Type B pancreatic cell (in vitro differentiated cells): ENCODE data around the gene PSPN. TPM values are rescaled to one million over a fixed set of nuclear protein-coding genes. Genes with fewer than 3 reads are reported as not detected.
A peak's percentile ranks its signal among the peaks of the same experiment; 100 is the strongest.

Source experiments
- DNase-seq: peaks from one replicate; pipeline ENCODE4 v3.0.0; 2021; ENCODE audit warnings: mixed read lengths; ENCODE audit not compliant: unreplicated experiment; ENCODE audit errors: extremely low spot score
- H3K27ac Mint-ChIP-seq: 2 replicates; pipeline ENCODE4 v1.8.0; 2021; ENCODE audit warnings: mild to moderate bottlenecking, mixed read lengths
- H3K27me3 Mint-ChIP-seq: 2 replicates; pipeline ENCODE4 v1.8.0; 2021; ENCODE audit warnings: mixed read lengths
- H3K36me3 Mint-ChIP-seq: 2 replicates; pipeline ENCODE4 v1.8.0; 2021; ENCODE audit warnings: mixed read lengths
- H3K4me1 Mint-ChIP-seq: one replicate; pipeline ENCODE4 v1.8.0; 2021; ENCODE audit warnings: mixed read lengths; ENCODE audit not compliant: unreplicated experiment
- H3K4me3 Mint-ChIP-seq: 2 replicates; pipeline ENCODE4 v1.8.0; 2021; ENCODE audit warnings: mild to moderate bottlenecking, mixed read lengths
- H3K9me3 Mint-ChIP-seq: 2 replicates; pipeline ENCODE4 v1.8.0; 2021; ENCODE audit warnings: mixed read lengths
- CTCF ChIP-seq: fragments of 200-600 bp; sonication (generic); conservative IDR thresholded peaks from 2 replicates; pipeline ENCODE4 v1.5.0; 2021; ENCODE audit warnings: antibody characterized with exemption, mild to moderate bottlenecking
- total RNA-seq: library from RNA; stranded (reverse); gene quantifications from 2 replicates; pipeline ENCODE4 v1.2.1, GENCODE V29; 2021; ENCODE audit warnings: low replicate concordance

PSPN gene
- total RNA-seq, 1 donor from 2014 or later: 4.8 TPM

GRCh38 chr19:6394831-6395230 is 19.1 kb upstream of the PSPN start:
- H3K27me3 Mint-ChIP-seq: no peaks in the 10 kb centered on the region
- DNase-seq: no peak
- H3K4me3 Mint-ChIP-seq: peak overlapping the region; percentile 77
- H3K27ac Mint-ChIP-seq: peak overlapping the region; percentile 94
- peaks cover 8% of the 10 kb centered on the region for H3K36me3 Mint-ChIP-seq
- TF ChIP-seq CTCF: no peak
- H3K9me3 Mint-ChIP-seq: no peaks in the 10 kb centered on the region
- peaks cover 17% of the 10 kb centered on the region for H3K4me1 Mint-ChIP-seq

GRCh38 chr19:6393983-6394412 is 18.3 kb upstream of the PSPN start:
- DNase-seq: no peak
- H3K27me3 Mint-ChIP-seq: no peaks in the 10 kb centered on the region
- H3K4me3 Mint-ChIP-seq: peak overlapping the region; percentile 96
- peaks cover 17% of the 10 kb centered on the region for H3K4me1 Mint-ChIP-seq
- H3K36me3 Mint-ChIP-seq: peaks cover 8% of the 10 kb centered on the region
- no peak for TF ChIP-seq CTCF
- H3K9me3 Mint-ChIP-seq: no peaks in the 10 kb centered on the region
- H3K27ac Mint-ChIP-seq: peak overlapping the region; percentile 94

GRCh38 chr19:6393074-6393982 is 17.6 kb upstream of the PSPN start, which contains the start of gene GTF2F1:
GTF2F1 (minus strand) TSS chr19:6393164; CDS start chr19:6392995, 169 bp downstream.
- peaks cover 8% of the 10 kb centered on the region for H3K36me3 Mint-ChIP-seq
- no peaks in the 10 kb centered on the region for H3K9me3 Mint-ChIP-seq
- peak within 1 kb of the TSS; percentile 96 for H3K4me3 Mint-ChIP-seq

GRCh38 chr19:6392221-6393073 is 16.7 kb upstream of the PSPN start:
- H3K4me1 Mint-ChIP-seq: peaks cover 17% of the 10 kb centered on the region
- no peaks in the 10 kb centered on the region for H3K9me3 Mint-ChIP-seq
- TF ChIP-seq CTCF: no peak
- peaks cover 8% of the 10 kb centered on the region for H3K36me3 Mint-ChIP-seq
- no peak for DNase-seq
- peak overlapping the region; percentile 94 for H3K27ac Mint-ChIP-seq
- no peaks in the 10 kb centered on the region for H3K27me3 Mint-ChIP-seq
- H3K4me3 Mint-ChIP-seq: peak overlapping the region; percentile 96

More at GRCh38 chr19:6393074-6393982, 17.6 kb upstream of the PSPN start, which contains the start of gene GTF2F1:
- peak; percentile 97 for DNase-seq
- Mint-ChIP-seq H3K4me1 (peaks cover 17% of the 10 kb centered on the region), H3K27me3 (no peaks in the 10 kb centered on the region), H3K27ac (peak within 1 kb of the TSS; percentile 94)
- peak; percentile 26 for TF ChIP-seq CTCF

- Mint-ChIP-seq H3K27ac (no peak overlapping the region), H3K4me1 (peaks cover 8% of the 10 kb centered on the region), H3K27me3 (no peaks in the 10 kb centered on the region), H3K9me3 (no peaks in the 10 kb centered on the region), H3K4me3 (no peak overlapping the region), H3K36me3 (peaks cover 11% of the 10 kb centered on the region)
- TF ChIP-seq CTCF: no peak
- DNase-seq: no peak
Measured at GRCh38 chr19:6387372-6387771, 11.6 kb upstream of the PSPN start.
